ENCODE results near the gene MBP.

Gene MBP

GRCh38 chr18:77164026-77164425, 31.4 kb upstream of the MBP start:
- no peak for DNase-seq (ENCODE audit: low read depth in 1 of 2, low spot score in 1 of 2)
- in situ Hi-C loops (cut with HindIII; ENCODE audit: low pct_unique_long_range_greater_than_20kb, low sequenced_read_pairs) = no loop called here

GRCh38 chr18:77162580-77162979, 30.0 kb upstream of the MBP start:
- in situ Hi-C loops (cut with HindIII; ENCODE audit: low pct_unique_long_range_greater_than_20kb, low sequenced_read_pairs) = no loop called here
- no peak for DNase-seq (ENCODE audit: low read depth in 1 of 2, low spot score in 1 of 2)
- TF ChIP-seq JUND (IDR thresholded peaks at IDR 0.05; ENCODE audit: low read depth) = no peak

More at GRCh38 chr18:77164026-77164425, 31.4 kb upstream of the MBP start:
- no peak for TF ChIP-seq JUND (IDR thresholded peaks at IDR 0.05; ENCODE audit: low read depth)

- no peak for DNase-seq (ENCODE audit: low read depth in 1 of 2, low spot score in 1 of 2)
- no peak for TF ChIP-seq JUND (IDR thresholded peaks at IDR 0.05; ENCODE audit: low read depth)
- in situ Hi-C loops (cut with HindIII; ENCODE audit: low pct_unique_long_range_greater_than_20kb, low sequenced_read_pairs) = no loop called here
Measured at GRCh38 chr18:77161961-77162360, 29.4 kb upstream of the MBP start.

GRCh38 chr18:77161383-77161782, 28.8 kb upstream of the MBP start:
- DNase-seq (ENCODE audit: low read depth in 1 of 2, low spot score in 1 of 2) = no peak
- no peak for TF ChIP-seq JUND (IDR thresholded peaks at IDR 0.05; ENCODE audit: low read depth)
- in situ Hi-C loops (cut with HindIII; ENCODE audit: low pct_unique_long_range_greater_than_20kb, low sequenced_read_pairs) = no loop called here

- no peak for DNase-seq (ENCODE audit: low read depth in 1 of 2, low spot score in 1 of 2)
- TF ChIP-seq JUND (IDR thresholded peaks at IDR 0.05; ENCODE audit: low read depth) = no peak
- in situ Hi-C loops (cut with HindIII; ENCODE audit: low pct_unique_long_range_greater_than_20kb, low sequenced_read_pairs) = no loop called here
Measured at GRCh38 chr18:77160515-77160914, 27.9 kb upstream of the MBP start.

- TF ChIP-seq JUND (IDR thresholded peaks at IDR 0.05; ENCODE audit: low read depth) = no peak
- no peak for DNase-seq (ENCODE audit: low read depth in 1 of 2, low spot score in 1 of 2)
- in situ Hi-C loops (cut with HindIII; ENCODE audit: low pct_unique_long_range_greater_than_20kb, low sequenced_read_pairs) = no loop called here
Measured at GRCh38 chr18:77157312-77157711, 24.7 kb upstream of the MBP start.

GRCh38 chr18:77155031-77155430, 22.4 kb upstream of the MBP start:
- in situ Hi-C loops (cut with HindIII; ENCODE audit: low pct_unique_long_range_greater_than_20kb, low sequenced_read_pairs) = no loop called here

GRCh38 chr18:77153404-77153803, 20.8 kb upstream of the MBP start:
- in situ Hi-C loops (cut with HindIII; ENCODE audit: low pct_unique_long_range_greater_than_20kb, low sequenced_read_pairs) = no loop called here
- TF ChIP-seq JUND (IDR thresholded peaks at IDR 0.05; ENCODE audit: low read depth) = no peak
- no peak for DNase-seq (ENCODE audit: low read depth in 1 of 2, low spot score in 1 of 2)

More at GRCh38 chr18:77155031-77155430, 22.4 kb upstream of the MBP start:
- no peak for TF ChIP-seq JUND (IDR thresholded peaks at IDR 0.05; ENCODE audit: low read depth)
- DNase-seq (ENCODE audit: low read depth in 1 of 2, low spot score in 1 of 2) = no peak

GRCh38 chr18:77151772-77152520, 19.4 kb upstream of the MBP start:
- in situ Hi-C loops (cut with HindIII; ENCODE audit: low pct_unique_long_range_greater_than_20kb, low sequenced_read_pairs) = no loop called here
- TF ChIP-seq JUND (IDR thresholded peaks at IDR 0.05; ENCODE audit: low read depth) = no peak
- no peak for DNase-seq (ENCODE audit: low read depth in 1 of 2, low spot score in 1 of 2)

- no peak for DNase-seq (ENCODE audit: low read depth in 1 of 2, low spot score in 1 of 2)
- in situ Hi-C loops (cut with HindIII; ENCODE audit: low pct_unique_long_range_greater_than_20kb, low sequenced_read_pairs) = no loop called here
- no peak for TF ChIP-seq JUND (IDR thresholded peaks at IDR 0.05; ENCODE audit: low read depth)
Measured at GRCh38 chr18:77151033-77151771, 18.6 kb upstream of the MBP start.

- no peak for DNase-seq (ENCODE audit: low read depth in 1 of 2, low spot score in 1 of 2)
- in situ Hi-C loops (cut with HindIII; ENCODE audit: low pct_unique_long_range_greater_than_20kb, low sequenced_read_pairs) = no loop called here
- TF ChIP-seq JUND (IDR thresholded peaks at IDR 0.05; ENCODE audit: low read depth) = no peak
Measured at GRCh38 chr18:77150588-77150987, 18.0 kb upstream of the MBP start.

- no peak for TF ChIP-seq JUND (IDR thresholded peaks at IDR 0.05; ENCODE audit: low read depth)
- in situ Hi-C loops (cut with HindIII; ENCODE audit: low pct_unique_long_range_greater_than_20kb, low sequenced_read_pairs) = no loop called here
- DNase-seq (ENCODE audit: low read depth in 1 of 2, low spot score in 1 of 2) = no peak
Measured at GRCh38 chr18:77148289-77148688, 15.7 kb upstream of the MBP start.

- in situ Hi-C loops (cut with HindIII; ENCODE audit: low pct_unique_long_range_greater_than_20kb, low sequenced_read_pairs) = no loop called here
- TF ChIP-seq JUND (IDR thresholded peaks at IDR 0.05; ENCODE audit: low read depth) = no peak
- DNase-seq (ENCODE audit: low read depth in 1 of 2, low spot score in 1 of 2) = no peak
Measured at GRCh38 chr18:77147418-77147852, 14.9 kb upstream of the MBP start.
